Common myeloid progenitor, CD34-positive (primary cell): ENCODE data around the gene MEA1.

Source experiments
- CTCF ChIA-PET: fragments of 350-600 bp; sonication (Branson Sonifier 250); formaldehyde crosslinking; loops from one replicate; lab custom pipeline; 2021; ENCODE audit warnings: antibody characterized with exemption; lab: Charles Lee
- POLR2A ChIA-PET: fragments of 350-600 bp; sonication (Branson Sonifier 250); formaldehyde crosslinking; loops from one replicate; lab custom pipeline; 2021; ENCODE audit warnings: antibody characterized with exemption; lab: Charles Lee
- DNase-seq, 3 donors: peaks; one replicate each; pipeline versions ENCODE4 v3.0.0 to v3.0.0-alpha.2; 2013
- H3K27ac ChIP-seq, 2 experiments: 1 replicate in 1 of 2; 2 replicates in 1 of 2; pipeline ENCODE4 v1.7.0; 2013; ENCODE audit warnings: inconsistent platforms in 2 of 2, low read length in 2 of 2, mild to moderate bottlenecking in 2 of 2, low read depth in 1 of 2, moderate library complexity in 1 of 2; ENCODE audit not compliant: severe bottlenecking in 2 of 2, insufficient read depth in 1 of 2, poor library complexity in 1 of 2
- H3K27me3 ChIP-seq, 5 experiments: replicated peaks in 2 of 5; 1 replicate in 3 of 5; 2 replicates in 2 of 5; pipeline versions ENCODE4 v1.6.1 to v1.7.0; 2013; ENCODE audit warnings: low read length in 4 of 5, mild to moderate bottlenecking in 2 of 5, moderate library complexity in 2 of 5, inconsistent platforms in 1 of 5; ENCODE audit not compliant: insufficient read depth in 5 of 5, control insufficient read depth in 4 of 5
- H3K36me3 ChIP-seq, 4 experiments: 1 replicate in 2 of 4; 2 replicates in 2 of 4; pipeline versions ENCODE4 v1.6.1 to v1.7.0; 2013; ENCODE audit warnings: low read length in 3 of 4, control low read depth in 1 of 4, mild to moderate bottlenecking in 1 of 4; ENCODE audit not compliant: control insufficient read depth in 4 of 4, insufficient read depth in 4 of 4
- H3K4me1 ChIP-seq, 4 experiments: 1 replicate in 3 of 4; 2 replicates in 1 of 4; pipeline versions ENCODE4 v1.6.1 to v1.7.1; 2013; ENCODE audit warnings: low read length in 3 of 4, mild to moderate bottlenecking in 3 of 4, control low read depth in 1 of 4, inconsistent platforms in 1 of 4, moderate library complexity in 1 of 4; ENCODE audit not compliant: control insufficient read depth in 4 of 4, insufficient read depth in 4 of 4; ENCODE audit errors: control extremely low read depth in 1 of 4
- H3K4me3 ChIP-seq, 7 experiments: 1 replicate in 4 of 7; 2 replicates in 3 of 7; pipeline versions ENCODE4 v1.5.1 to v1.7.0; 2013; ENCODE audit warnings: mild to moderate bottlenecking in 7 of 7, low read length in 6 of 7, moderate library complexity in 6 of 7, inconsistent platforms in 2 of 7, low read depth in 2 of 7, control low read depth in 1 of 7; ENCODE audit not compliant: insufficient read depth in 4 of 7, control insufficient read depth in 1 of 7; ENCODE audit errors: extremely low read depth in 1 of 7
- H3K9me3 ChIP-seq, 5 experiments: 1 replicate in 4 of 5; 2 replicates in 1 of 5; pipeline versions ENCODE4 v1.6.1 to v1.7.1; 2013; ENCODE audit warnings: low read length in 4 of 5, mild to moderate bottlenecking in 2 of 5, inconsistent platforms in 1 of 5, low read depth in 1 of 5, moderate library complexity in 1 of 5; ENCODE audit not compliant: control insufficient read depth in 4 of 5, insufficient read depth in 2 of 5; ENCODE audit errors: control extremely low read depth in 1 of 5
- WGBS: methylation state at CpG from one replicate; pipeline ENCODE4 v1.1.5; 2013; ENCODE audit not compliant: insufficient coverage; 5-methylcytosine and 5-hydroxymethylcytosine counted together

Gene MEA1

GRCh38 chr6:43024436-43024835, 10.7 kb upstream of the MEA1 start:
- 96% methylated on average over 2 of the region's 2 CpGs for WGBS
- no peak for DNase-seq
- Histone ChIP-seq H3K9me3 (no peaks in the 10 kb centered on the region), H3K4me3 (no peak overlapping the region), H3K36me3 (peaks cover 11 to 61% (median 42%) of the 10 kb centered on the region in 4 experiments), H3K27me3 (no peaks in the 10 kb centered on the region), H3K27ac (no peak overlapping the region), H3K4me1 (peaks cover 0 to 19% (median 15%) of the 10 kb centered on the region in 4 experiments)
- ChIA-PET CTCF (interaction anchor here (0.9 to 2.7 kb wide), 4 partner anchors 9 to 29 kb away, joined by 3 to 8 read pairs (median 4); partner anchors contain the start of genes KLHDC3 and MEA1), POLR2A (no interaction called here)

GRCh38 chr6:43021270-43022047, 7.7 kb upstream of the MEA1 start, which contains the start of gene RRP36:
RRP36 (plus strand) TSS chr6:43021623; CDS start chr6:43021655, 32 bp downstream.
- ChIA-PET POLR2A (no interaction called here), CTCF (interaction anchor here (0.7 to 2.0 kb wide), 5 partner anchors 8 to 123 kb away, joined by 3 to 5 read pairs (median 3); partner anchors contain the start of gene PEX6)
- Histone ChIP-seq H3K4me3 (peak within 1 kb of the TSS; percentile 89 to 100 (median 95)), H3K27ac (peak within 1 kb of the TSS; percentile 28 to 81), H3K27me3 (no peaks in the 10 kb centered on the region), H3K9me3 (no peaks in the 10 kb centered on the region), H3K4me1 (peaks cover 0 to 19% (median 18%) of the 10 kb centered on the region in 4 experiments), H3K36me3 (peaks cover 4 to 59% (median 43%) of the 10 kb centered on the region in 4 experiments)
- peak; percentile 31 to 49 (median 40) for DNase-seq
- under 1% methylated on average over 55 of the region's 56 CpGs for WGBS

- Histone ChIP-seq H3K9me3 (no peaks in the 10 kb centered on the region), H3K27me3 (no peaks in the 10 kb centered on the region), H3K4me1 (peaks cover 0 to 25% (median 23%) of the 10 kb centered on the region in 4 experiments), H3K27ac (peak overlapping the region in 1 of 2 experiments; percentile 81), H3K4me3 (peak overlapping the region; percentile 89 to 100 (median 95)), H3K36me3 (peaks cover 4 to 53% (median 37%) of the 10 kb centered on the region in 4 experiments)
- WGBS: 100% methylated on average over 1 of the region's 5 CpGs
- ChIA-PET POLR2A (interaction anchor here (0.5 kb wide), 1 partner anchor 106 kb away, joined by 3 read pairs; no protein-coding TSS in a partner anchor), CTCF (interaction anchor here (0.7 to 2.0 kb wide), 4 partner anchors 9 to 123 kb away, joined by 3 to 5 read pairs (median 3); partner anchors contain the start of gene PEX6)
- DNase-seq: no peak
Measured at GRCh38 chr6:43020847-43021246, 7.1 kb upstream of the MEA1 start.

- no peak for DNase-seq
- ChIA-PET CTCF (interaction anchor here (0.7 to 2.0 kb wide), 4 partner anchors 9 to 124 kb away, joined by 3 to 5 read pairs (median 3); partner anchors contain the start of gene PEX6), POLR2A (interaction anchor here (0.5 kb wide), 1 partner anchor 105 kb away, joined by 3 read pairs; no protein-coding TSS in a partner anchor)
- peaks cover 0 to 32% (median 27%) of the 10 kb centered on the region in 4 experiments for H3K4me1 ChIP-seq
- H3K36me3 ChIP-seq: peaks cover 4 to 49% (median 34%) of the 10 kb centered on the region in 4 experiments
- H3K4me3 ChIP-seq: no peak overlapping the region
- H3K9me3 ChIP-seq: no peaks in the 10 kb centered on the region
- peak overlapping the region in 1 of 2 experiments; percentile 81 for H3K27ac ChIP-seq
- 100% methylated on average over 2 of the region's 3 CpGs for WGBS
- no peaks in the 10 kb centered on the region for H3K27me3 ChIP-seq
Measured at GRCh38 chr6:43020052-43020705, 6.4 kb upstream of the MEA1 start.

- ChIA-PET CTCF (interaction anchor here (1.0 kb wide), 2 partner anchors 14 to 16 kb away, joined by 3 read pairs; no protein-coding TSS in a partner anchor), POLR2A (no interaction called here)
- no peak overlapping the region for H3K4me3 ChIP-seq
- H3K27me3 ChIP-seq: no peaks in the 10 kb centered on the region
- peak overlapping the region in 1 of 2 experiments; percentile 20 for H3K27ac ChIP-seq
- no peaks in the 10 kb centered on the region for H3K9me3 ChIP-seq
- DNase-seq: no peak
- H3K4me1 ChIP-seq: peaks cover 5 to 40% (median 34%) of the 10 kb centered on the region in 4 experiments
- H3K36me3 ChIP-seq: peaks cover 0 to 39% (median 29%) of the 10 kb centered on the region in 4 experiments
- WGBS: no CpG with 5 or more reads among the region's 2 CpGs
Measured at GRCh38 chr6:43019152-43019551, 5.4 kb upstream of the MEA1 start.

- H3K27me3 ChIP-seq: no peaks in the 10 kb centered on the region
- CTCF ChIA-PET: interaction anchor here (0.7 to 3.5 kb wide), 4 partner anchors 8 to 46 kb away, joined by 3 to 8 read pairs (median 4); no protein-coding TSS in a partner anchor
- H3K4me3 ChIP-seq: peak overlapping the region in 1 of 7 experiments; percentile 7
- POLR2A ChIA-PET: no interaction called here
- 94% methylated on average over 12 of the region's 12 CpGs for WGBS
- no peaks in the 10 kb centered on the region for H3K9me3 ChIP-seq
- peaks cover 11 to 48% (median 38%) of the 10 kb centered on the region in 4 experiments for H3K4me1 ChIP-seq
- H3K27ac ChIP-seq: peak overlapping the region in 1 of 2 experiments; percentile 63
- no peak for DNase-seq
- H3K36me3 ChIP-seq: peaks cover 0 to 40% (median 30%) of the 10 kb centered on the region in 4 experiments
Measured at GRCh38 chr6:43016943-43017334, 3.2 kb upstream of the MEA1 start.
